Activated naive CD8-positive, alpha-beta T cell treated with anti-CD3 and anti-CD28 coated beads, Interleukin-2, amount 50 U/mL, for 24 hours (primary cell): Measurements from ENCODE around the gene LTBP3.
"Not testable (repeated sequence)": the region's sequence is repeated elsewhere in the genome, so short reads cannot be mapped to it uniquely, and the experiment has no call there.

Experiments used
- ATAC-seq: fragments of 150-1000 bp; cut with Tn5 transposase; one replicate; pipeline ENCODE4 v1.10.0; 2021
- DNase-seq: peaks from one replicate; pipeline ENCODE4 v3.0.0; 2021
- H3K27ac Mint-ChIP-seq: one replicate; pipeline ENCODE4 v1.8.0; 2021; ENCODE audit warnings: mild to moderate bottlenecking, mixed read lengths
- H3K27me3 Mint-ChIP-seq: one replicate; pipeline ENCODE4 v1.8.0; 2021; ENCODE audit warnings: mixed read lengths
- H3K36me3 Mint-ChIP-seq: one replicate; pipeline ENCODE4 v1.8.0; 2021; ENCODE audit warnings: low read depth, mixed read lengths
- H3K4me1 Mint-ChIP-seq: one replicate; pipeline ENCODE4 v1.8.0; 2021; ENCODE audit warnings: mixed read lengths
- H3K4me3 Mint-ChIP-seq: one replicate; pipeline ENCODE4 v1.8.0; 2021; ENCODE audit warnings: mild to moderate bottlenecking, moderate library complexity, mixed read lengths
- H3K9me3 Mint-ChIP-seq: one replicate; pipeline ENCODE4 v1.8.0; 2021; ENCODE audit warnings: mixed read lengths

Gene LTBP3

GRCh38 chr11:65528819-65529350, 29.3 kb downstream of the LTBP3 start:
- peak overlapping the region; percentile 61 for H3K27ac Mint-ChIP-seq
- peaks cover 27% of the 10 kb centered on the region for H3K4me1 Mint-ChIP-seq
- peaks cover 25% of the 10 kb centered on the region for H3K36me3 Mint-ChIP-seq
- no peak overlapping the region for H3K4me3 Mint-ChIP-seq
- H3K9me3 Mint-ChIP-seq, result no peaks in the 10 kb centered on the region
- no peaks in the 10 kb centered on the region for H3K27me3 Mint-ChIP-seq
- no peak for DNase-seq
- ATAC-seq, result no peak

GRCh38 chr11:65526744-65527143, 31.4 kb downstream of the LTBP3 start:
- Mint-ChIP-seq H3K4me1 (peaks cover 46% of the 10 kb centered on the region), H3K36me3 (peaks cover 21% of the 10 kb centered on the region), H3K4me3 (peak overlapping the region; percentile 87), H3K27me3 (no peaks in the 10 kb centered on the region), H3K9me3 (no peaks in the 10 kb centered on the region), H3K27ac (no peak overlapping the region)
- no peak for DNase-seq
- no peak for ATAC-seq

- peak overlapping the region; percentile 73 for H3K27ac Mint-ChIP-seq
- H3K27me3 Mint-ChIP-seq, result no peaks in the 10 kb centered on the region
- no peak for ATAC-seq
- DNase-seq, result no peak
- H3K4me1 Mint-ChIP-seq, result peaks cover 50% of the 10 kb centered on the region
- H3K4me3 Mint-ChIP-seq, result peak overlapping the region; percentile 87
- no peaks in the 10 kb centered on the region for H3K9me3 Mint-ChIP-seq
- peaks cover 13% of the 10 kb centered on the region for H3K36me3 Mint-ChIP-seq
Observed at GRCh38 chr11:65525546-65526480, 32.3 kb downstream of the LTBP3 start.

- peak; percentile 84 for DNase-seq
- peak; percentile 71 for ATAC-seq
- H3K4me3 Mint-ChIP-seq, result peak within 1 kb of the TSS; percentile 87
- H3K9me3 Mint-ChIP-seq, result no peaks in the 10 kb centered on the region
- H3K4me1 Mint-ChIP-seq, result peaks cover 50% of the 10 kb centered on the region
- peaks cover 7% of the 10 kb centered on the region for H3K36me3 Mint-ChIP-seq
- no peaks in the 10 kb centered on the region for H3K27me3 Mint-ChIP-seq
- H3K27ac Mint-ChIP-seq, result peak within 1 kb of the TSS; percentile 75
Observed at GRCh38 chr11:65524741-65525545, 33.2 kb downstream of the LTBP3 start, which contains the start of gene SCYL1. Gene SCYL1, plus strand, starts transcription at chr11:65525083. Its CDS starts 71 bp downstream, at chr11:65525154.

- peaks cover 7% of the 10 kb centered on the region for H3K36me3 Mint-ChIP-seq
- DNase-seq, result no peak
- peaks cover 48% of the 10 kb centered on the region for H3K4me1 Mint-ChIP-seq
- peak; percentile 21 for ATAC-seq
- H3K27ac Mint-ChIP-seq, result peak overlapping the region; percentile 75
- no peaks in the 10 kb centered on the region for H3K9me3 Mint-ChIP-seq
- H3K4me3 Mint-ChIP-seq, result peak overlapping the region; percentile 74
- H3K27me3 Mint-ChIP-seq, result no peaks in the 10 kb centered on the region
Observed at GRCh38 chr11:65524014-65524740, 34.0 kb downstream of the LTBP3 start.

- ATAC-seq, H3K9me3 Mint-ChIP-seq, H3K27me3 Mint-ChIP-seq, H3K36me3 Mint-ChIP-seq, DNase-seq: not testable (repeated sequence)
- H3K4me1 Mint-ChIP-seq, result peaks cover 43% of the 10 kb centered on the region
- peak overlapping the region; percentile 75 for H3K27ac Mint-ChIP-seq
- peak overlapping the region; percentile 74 for H3K4me3 Mint-ChIP-seq
Observed at GRCh38 chr11:65523631-65523968, 34.6 kb downstream of the LTBP3 start.

- not testable (repeated sequence) for H3K9me3 Mint-ChIP-seq, DNase-seq, ATAC-seq, H3K27me3 Mint-ChIP-seq, H3K36me3 Mint-ChIP-seq
- Mint-ChIP-seq H3K4me1 (peaks cover 42% of the 10 kb centered on the region), H3K27ac (peak overlapping the region; percentile 75), H3K4me3 (peak overlapping the region; percentile 74)
Observed at GRCh38 chr11:65522718-65523630, 35.2 kb downstream of the LTBP3 start.

GRCh38 chr11:65521777-65522521, 36.2 kb downstream of the LTBP3 start:
- not testable (repeated sequence) for ATAC-seq, H3K9me3 Mint-ChIP-seq, DNase-seq, H3K36me3 Mint-ChIP-seq, H3K27me3 Mint-ChIP-seq
- peak overlapping the region; percentile 55 for H3K4me3 Mint-ChIP-seq
- H3K4me1 Mint-ChIP-seq, result peaks cover 37% of the 10 kb centered on the region
- peak overlapping the region; percentile 67 for H3K27ac Mint-ChIP-seq

- ATAC-seq, H3K27me3 Mint-ChIP-seq, H3K4me3 Mint-ChIP-seq, H3K9me3 Mint-ChIP-seq, H3K27ac Mint-ChIP-seq, DNase-seq, H3K36me3 Mint-ChIP-seq: not testable (repeated sequence)
- peaks cover 30% of the 10 kb centered on the region for H3K4me1 Mint-ChIP-seq
Observed at GRCh38 chr11:65518941-65519549, 39.1 kb downstream of the LTBP3 start.

GRCh38 chr11:65516135-65516968, 41.8 kb downstream of the LTBP3 start:
- Mint-ChIP-seq H3K36me3 (no peaks in the 10 kb centered on the region), H3K27me3 (no peaks in the 10 kb centered on the region), H3K27ac (peak overlapping the region; percentile 48), H3K4me3 (no peak overlapping the region), H3K4me1 (peaks cover 5% of the 10 kb centered on the region), H3K9me3 (no peaks in the 10 kb centered on the region)
- peak; percentile 28 for ATAC-seq
- no peak for DNase-seq

- not testable (repeated sequence) for H3K9me3 Mint-ChIP-seq, ATAC-seq, H3K4me3 Mint-ChIP-seq, DNase-seq, H3K36me3 Mint-ChIP-seq, H3K27me3 Mint-ChIP-seq, H3K27ac Mint-ChIP-seq
- peaks cover 18% of the 10 kb centered on the region for H3K4me1 Mint-ChIP-seq
Observed at GRCh38 chr11:65512311-65512710, 45.8 kb downstream of the LTBP3 start.
